ENCODE measurements around the gene COL27A1. TPM values are rescaled to one million over a fixed set of nuclear protein-coding genes. Genes with fewer than 3 reads are reported as not detected.

The COL27A1 gene
- total RNA-seq, 1 donor from 2014 or later: 4.3 TPM

GRCh38 chr9:114279693-114280092 lies 124.4 kb downstream of the COL27A1 start:
- no peaks in the 10 kb centered on the region for H3K4me1 ChIP-seq
- H3K36me3 ChIP-seq: no peaks in the 10 kb centered on the region
- H3K36me3 Mint-ChIP-seq: peaks cover 22% of the 10 kb centered on the region

DNA sequence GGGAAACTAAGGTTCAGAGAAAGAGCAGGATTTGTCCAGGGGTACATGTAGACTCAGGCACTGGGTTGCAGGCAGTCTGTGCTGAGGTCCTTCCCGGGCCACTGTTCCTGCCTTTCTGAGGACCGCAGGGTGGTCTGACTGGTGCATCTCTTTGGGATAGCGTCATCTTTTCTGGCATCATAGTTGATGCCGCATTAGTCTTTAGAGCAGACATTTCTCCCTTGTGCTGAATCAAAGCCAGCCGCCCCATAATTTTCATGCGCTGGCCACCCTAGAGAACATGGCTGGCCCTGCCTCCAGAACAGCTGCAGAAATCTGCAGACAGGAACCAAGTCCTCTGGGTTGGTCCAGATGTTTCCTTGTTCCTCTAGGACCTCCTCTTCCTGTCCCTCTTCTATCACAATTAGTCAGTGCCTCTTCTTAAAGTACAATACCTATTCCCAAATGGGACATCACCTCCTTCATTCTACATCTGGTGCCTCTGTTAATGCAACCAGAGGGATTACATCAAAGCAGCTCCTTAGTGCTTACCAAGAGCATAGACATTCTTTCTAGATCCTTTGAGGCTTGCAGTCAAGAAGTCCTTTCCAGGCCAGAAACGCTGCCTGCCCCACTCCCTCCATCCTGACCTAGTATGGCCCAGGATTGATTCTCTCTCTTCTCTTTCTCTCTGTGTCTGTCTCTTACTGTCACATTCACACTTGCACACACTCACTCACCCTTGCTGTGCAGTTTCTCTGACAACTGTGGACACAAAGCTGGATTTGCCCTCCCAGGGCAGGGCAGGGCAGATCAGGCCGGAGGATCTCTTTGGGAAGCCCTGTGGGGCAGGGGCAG lies 125.5 kb downstream of the COL27A1 start:
- peak overlapping the region; percentile 95 for H3K27ac Mint-ChIP-seq
- Histone ChIP-seq H3F3A (ENCODE audit: low read depth) (no peaks in the 10 kb centered on the region), H3K4me3 (no peak overlapping the region), H2AFZ (replicated peaks) (no peak overlapping the region), H3K79me2 (ENCODE audit: low read depth) (no peaks in the 10 kb centered on the region), H4K20me1 (ENCODE audit: low read depth) (no peaks in the 10 kb centered on the region), H3K9me3 (ENCODE audit: low read depth) (no peaks in the 10 kb centered on the region), H3K27ac (no peak overlapping the region), H3K4me1 (peaks cover 6% of the 10 kb centered on the region), H3K36me3 (no peaks in the 10 kb centered on the region), H3K4me2 (no peak overlapping the region), H3K9ac (no peak overlapping the region), H3K27me3 (no peaks in the 10 kb centered on the region)
- peaks cover 25% of the 10 kb centered on the region for H3K4me1 Mint-ChIP-seq
- H3K4me3 Mint-ChIP-seq: no peak overlapping the region
- no peak for DNase-seq (ENCODE audit: low spot score)
- TF ChIP-seq EZH2phosphoT487 (IDR thresholded peaks at IDR 0.05): no peak
- TF ChIP-seq CTCF (IDR thresholded peaks at IDR 0.05): no peak
- TF ChIP-seq EZH2 (IDR thresholded peaks at IDR 0.05): no peak
- peaks cover 21% of the 10 kb centered on the region for H3K36me3 Mint-ChIP-seq
- H3K9me3 Mint-ChIP-seq: no peaks in the 10 kb centered on the region
- peaks cover 6% of the 10 kb centered on the region for H3K27me3 Mint-ChIP-seq (ENCODE audit: insufficient read depth, low read depth)

More at GRCh38 chr9:114279693-114280092, 124.4 kb downstream of the COL27A1 start:
- H3K4me2 ChIP-seq: no peak overlapping the region
- no peaks in the 10 kb centered on the region for H3K27me3 ChIP-seq
- Mint-ChIP-seq H3K27ac (no peak overlapping the region), H3K4me1 (peaks cover 19% of the 10 kb centered on the region), H3K9me3 (no peaks in the 10 kb centered on the region), H3K4me3 (no peak overlapping the region), H3K27me3 (ENCODE audit: insufficient read depth, low read depth) (peaks cover 3% of the 10 kb centered on the region)
- no peak for TF ChIP-seq EZH2phosphoT487 (IDR thresholded peaks at IDR 0.05)
- TF ChIP-seq CTCF (IDR thresholded peaks at IDR 0.05): no peak
- TF ChIP-seq EZH2 (IDR thresholded peaks at IDR 0.05): no peak
- no peaks in the 10 kb centered on the region for H3F3A ChIP-seq (ENCODE audit: low read depth)
- no peak overlapping the region for H2AFZ ChIP-seq (replicated peaks)
- no peak overlapping the region for H3K9ac ChIP-seq
- no peak for DNase-seq (ENCODE audit: low spot score)
- no peaks in the 10 kb centered on the region for H3K9me3 ChIP-seq (ENCODE audit: low read depth)
- H3K27ac ChIP-seq: no peak overlapping the region
- no peaks in the 10 kb centered on the region for H3K79me2 ChIP-seq (ENCODE audit: low read depth)
- no peak overlapping the region for H3K4me3 ChIP-seq
- H4K20me1 ChIP-seq (ENCODE audit: low read depth): no peaks in the 10 kb centered on the region

- DNase-seq (ENCODE audit: low spot score): no peak
- H3K27ac ChIP-seq: no peak overlapping the region
- H3K4me1 Mint-ChIP-seq: peaks cover 27% of the 10 kb centered on the region
- H2AFZ ChIP-seq (replicated peaks): no peak overlapping the region
- H3K4me3 ChIP-seq: no peak overlapping the region
- peaks cover 20% of the 10 kb centered on the region for H3K36me3 Mint-ChIP-seq
- no peaks in the 10 kb centered on the region for H3K79me2 ChIP-seq (ENCODE audit: low read depth)
- no peaks in the 10 kb centered on the region for H3K9me3 ChIP-seq (ENCODE audit: low read depth)
- H3K9me3 Mint-ChIP-seq: no peaks in the 10 kb centered on the region
- no peaks in the 10 kb centered on the region for H3K36me3 ChIP-seq
- H3K27me3 ChIP-seq: no peaks in the 10 kb centered on the region
- H3K4me2 ChIP-seq: no peak overlapping the region
- peaks cover 8% of the 10 kb centered on the region for H3K27me3 Mint-ChIP-seq (ENCODE audit: insufficient read depth, low read depth)
- H3K9ac ChIP-seq: no peak overlapping the region
- TF ChIP-seq EZH2phosphoT487 (IDR thresholded peaks at IDR 0.05) (no peak), CTCF (IDR thresholded peaks at IDR 0.05) (no peak), EZH2 (IDR thresholded peaks at IDR 0.05) (no peak)
- no peak overlapping the region for H3K4me3 Mint-ChIP-seq
- H3K27ac Mint-ChIP-seq: peak overlapping the region; percentile 95
- H4K20me1 ChIP-seq (ENCODE audit: low read depth): no peaks in the 10 kb centered on the region
- peaks cover 6% of the 10 kb centered on the region for H3K4me1 ChIP-seq
- H3F3A ChIP-seq (ENCODE audit: low read depth): no peaks in the 10 kb centered on the region
These were observed 126.3 kb downstream of the COL27A1 start for GRCh38 chr9:114281473-114282103.
